Muscle layer of colon (tissue), 2 donors: ENCODE measurements around the gene SLC25A40.
"Not testable (repeated sequence)": the region's sequence is repeated elsewhere in the genome, so short reads cannot be mapped to it uniquely, and the experiment has no call there.

Experiments used
- H3K27ac ChIP-seq: one replicate; pipeline ENCODE4 v1.7.0; 2013; ENCODE audit warnings: low read depth, mild to moderate bottlenecking, low read length, moderate library complexity
- H3K27me3 ChIP-seq, 2 donors: one replicate each; pipeline ENCODE4 v1.7.0; 2013; ENCODE audit warnings: low read length in 2 of 2, mild to moderate bottlenecking in 2 of 2; ENCODE audit not compliant: insufficient read depth in 2 of 2, control insufficient read depth in 1 of 2
- H3K36me3 ChIP-seq: one replicate; pipeline ENCODE4 v1.7.0; 2013; ENCODE audit warnings: mild to moderate bottlenecking, low read length; ENCODE audit not compliant: insufficient read depth
- H3K4me1 ChIP-seq: one replicate; pipeline ENCODE4 v1.7.0; 2013; ENCODE audit warnings: mild to moderate bottlenecking, low read length; ENCODE audit not compliant: insufficient read depth
- H3K4me3 ChIP-seq, 2 donors: one replicate each; pipeline ENCODE4 v1.7.0; 2013; ENCODE audit warnings: low read length in 2 of 2, low read depth in 1 of 2, mild to moderate bottlenecking in 1 of 2, moderate library complexity in 1 of 2
- H3K9ac ChIP-seq: one replicate; pipeline ENCODE4 v1.7.0; 2013; ENCODE audit warnings: low read length
- H3K9me3 ChIP-seq: one replicate; pipeline ENCODE4 v1.7.0; 2013; ENCODE audit warnings: mild to moderate bottlenecking, low read length
- donor health status: abdominal sarcoma.
- donor health status: Adenocarcinoma of cecum.

The SLC25A40 gene, protein sequence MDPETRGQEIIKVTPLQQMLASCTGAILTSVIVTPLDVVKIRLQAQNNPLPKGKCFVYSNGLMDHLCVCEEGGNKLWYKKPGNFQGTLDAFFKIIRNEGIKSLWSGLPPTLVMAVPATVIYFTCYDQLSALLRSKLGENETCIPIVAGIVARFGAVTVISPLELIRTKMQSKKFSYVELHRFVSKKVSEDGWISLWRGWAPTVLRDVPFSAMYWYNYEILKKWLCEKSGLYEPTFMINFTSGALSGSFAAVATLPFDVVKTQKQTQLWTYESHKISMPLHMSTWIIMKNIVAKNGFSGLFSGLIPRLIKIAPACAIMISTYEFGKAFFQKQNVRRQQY

DNA sequence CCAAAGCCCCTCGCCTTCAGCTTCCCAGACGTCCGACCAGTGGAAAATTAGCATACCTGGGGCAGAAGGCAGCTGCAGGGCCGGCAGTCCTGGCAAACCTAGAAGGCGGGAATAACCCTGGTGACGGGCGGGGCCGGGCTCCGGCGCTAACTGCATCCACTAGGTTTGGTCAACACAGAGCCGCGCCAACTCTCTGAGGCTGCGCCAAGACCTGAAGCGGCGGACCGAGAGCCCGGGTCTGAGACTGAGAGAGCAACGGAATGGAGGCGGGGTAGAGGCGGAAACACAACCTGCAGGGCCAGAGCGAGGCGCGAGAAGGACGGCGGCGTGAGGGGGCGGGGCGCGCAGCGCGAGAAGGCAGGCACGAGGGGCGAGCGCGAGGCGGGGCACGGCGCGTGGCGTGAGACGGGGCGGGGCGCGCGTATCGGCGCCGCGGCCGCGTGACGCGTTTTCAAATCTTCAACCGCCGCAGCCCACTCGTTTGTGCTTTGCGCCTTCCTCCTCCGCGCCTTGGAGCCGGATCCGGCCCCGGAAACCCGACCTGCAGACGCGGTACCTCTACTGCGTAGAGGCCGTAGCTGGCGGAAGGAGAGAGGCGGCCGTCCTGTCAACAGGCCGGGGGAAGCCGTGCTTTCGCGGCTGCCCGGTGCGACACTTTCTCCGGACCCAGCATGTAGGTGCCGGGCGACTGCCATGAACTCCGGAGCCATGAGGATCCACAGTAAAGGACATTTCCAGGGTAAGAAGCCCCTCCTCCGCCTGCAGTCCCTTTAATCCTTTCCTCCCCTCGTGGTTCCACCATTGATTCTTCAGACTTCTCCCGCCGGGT lies at the start of gene SLC25A40, which contains the start of gene DBF4:
TSS of gene SLC25A40 (minus strand) at position 321 of the 829 bp plus-strand sequence. CDS start 17,633 bp downstream, outside the sequence.
TSS of gene DBF4 (plus strand) at position 454 of the 829 bp plus-strand sequence. CDS start at position 694, 240 bp downstream.
- peak within 1 kb of the TSS; percentile 84 to 90 for H3K4me3 ChIP-seq
- no peaks in the 10 kb centered on the region for H3K9me3 ChIP-seq
- peak within 1 kb of the TSS; percentile 63 for H3K9ac ChIP-seq
- H3K36me3 ChIP-seq: no peaks in the 10 kb centered on the region
- peak within 1 kb of the TSS; percentile 83 for H3K27ac ChIP-seq
- H3K27me3 ChIP-seq: no peaks in the 10 kb centered on the region
- H3K4me1 ChIP-seq: peaks cover 14% of the 10 kb centered on the region

DNA sequence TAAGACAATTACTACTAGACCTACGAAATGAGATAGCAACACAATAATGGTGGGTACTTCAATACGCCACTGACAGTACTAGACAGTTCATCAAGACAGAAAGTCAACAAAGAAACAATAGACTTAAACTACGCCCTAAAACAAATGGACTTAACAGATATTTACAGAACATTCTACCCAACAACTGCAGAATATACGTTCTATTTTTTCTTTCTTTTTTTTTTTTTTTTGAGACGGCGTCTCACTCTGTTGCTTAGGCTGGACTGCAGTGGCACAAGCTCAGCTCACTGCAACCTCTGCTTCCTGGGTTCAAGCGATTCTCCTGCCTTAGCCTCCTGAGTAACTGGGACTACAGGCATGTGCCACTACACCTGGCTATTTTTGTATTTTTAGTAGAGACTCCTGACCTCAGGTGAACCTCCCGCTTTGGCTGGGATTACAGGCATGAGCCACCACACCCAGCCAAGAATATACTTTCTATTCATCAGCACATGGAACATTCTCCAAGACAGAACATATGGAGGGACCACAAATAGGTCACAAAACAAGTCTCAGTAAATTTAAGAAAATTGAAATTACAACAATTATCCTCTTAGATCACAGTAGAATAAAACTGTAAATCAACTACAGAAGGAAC lies 46.7 kb upstream of the SLC25A40 start:
- H3K27ac ChIP-seq, H3K9ac ChIP-seq, H3K27me3 ChIP-seq, H3K4me3 ChIP-seq, H3K36me3 ChIP-seq, H3K4me1 ChIP-seq, H3K9me3 ChIP-seq: not testable (repeated sequence)

DNA sequence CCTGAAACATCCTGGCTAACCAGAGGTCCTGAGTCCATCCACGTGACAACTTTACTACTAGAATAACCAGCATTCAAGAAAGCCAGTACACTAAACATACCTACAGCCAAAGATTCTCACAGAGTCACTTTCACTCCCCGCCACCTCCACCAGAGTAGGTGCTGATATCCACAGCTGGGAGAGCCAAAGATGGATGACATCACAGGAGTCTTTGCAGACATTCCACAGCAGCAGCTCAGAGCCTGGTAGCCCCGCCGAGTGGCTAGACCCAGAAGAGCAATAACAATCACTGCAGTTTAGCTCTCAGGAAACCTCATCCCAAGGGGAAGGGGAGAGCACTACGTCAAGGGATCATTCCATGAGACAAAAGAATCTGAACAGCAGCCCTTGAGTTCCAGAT lies 44.4 kb upstream of the SLC25A40 start:
- no peaks in the 10 kb centered on the region for H3K27me3 ChIP-seq
- H3K4me1 ChIP-seq: no peaks in the 10 kb centered on the region
- no peaks in the 10 kb centered on the region for H3K9me3 ChIP-seq
- H3K4me3 ChIP-seq: no peak overlapping the region
- H3K36me3 ChIP-seq: no peaks in the 10 kb centered on the region
- H3K9ac ChIP-seq: no peak overlapping the region
- H3K27ac ChIP-seq: no peak overlapping the region

DNA sequence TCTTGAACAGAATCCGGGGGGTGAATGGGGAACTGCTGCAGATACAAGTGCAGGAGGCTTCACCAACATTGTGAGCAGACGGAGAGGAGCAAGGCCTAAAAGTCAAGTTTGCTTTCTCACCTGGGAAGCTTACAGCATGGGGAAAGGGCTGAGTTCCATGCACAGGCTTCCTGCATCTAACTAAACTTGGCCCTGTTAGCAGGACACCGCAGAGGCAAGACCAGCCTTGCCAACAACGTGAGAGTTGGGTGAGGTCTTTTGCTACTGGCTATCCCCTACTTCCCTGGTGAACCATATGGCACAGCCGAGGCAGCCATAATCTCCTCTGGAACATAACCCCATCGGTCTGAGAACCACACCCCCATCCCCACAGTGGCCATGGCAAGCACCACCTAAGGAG lies 43.7 kb upstream of the SLC25A40 start:
- Histone ChIP-seq H3K9ac (no peak overlapping the region), H3K9me3 (no peaks in the 10 kb centered on the region), H3K36me3 (no peaks in the 10 kb centered on the region), H3K27ac (no peak overlapping the region), H3K27me3 (no peaks in the 10 kb centered on the region), H3K4me3 (no peak overlapping the region), H3K4me1 (no peaks in the 10 kb centered on the region)

DNA sequence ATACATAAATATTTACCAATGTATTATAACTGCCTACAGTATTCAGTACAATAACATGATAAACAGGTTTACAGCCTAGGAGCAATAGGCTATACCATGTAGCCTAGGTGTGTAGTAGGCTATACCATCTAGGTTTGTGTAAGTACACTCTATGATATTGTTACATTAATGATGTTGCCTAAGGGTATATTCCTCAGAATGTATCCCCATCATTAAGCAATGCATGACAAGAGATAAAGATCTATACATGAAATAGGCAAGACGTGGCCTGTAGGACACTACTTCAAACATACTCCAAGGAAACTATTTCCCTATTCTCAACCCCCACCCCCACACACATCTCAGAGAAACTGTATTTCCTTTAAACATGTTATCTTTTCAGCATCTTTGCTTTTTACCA lies 42.6 kb upstream of the SLC25A40 start:
- Histone ChIP-seq H3K27me3 (no peaks in the 10 kb centered on the region), H3K36me3 (no peaks in the 10 kb centered on the region), H3K9ac (no peak overlapping the region), H3K27ac (no peak overlapping the region), H3K4me1 (no peaks in the 10 kb centered on the region), H3K9me3 (no peaks in the 10 kb centered on the region), H3K4me3 (no peak overlapping the region)

DNA sequence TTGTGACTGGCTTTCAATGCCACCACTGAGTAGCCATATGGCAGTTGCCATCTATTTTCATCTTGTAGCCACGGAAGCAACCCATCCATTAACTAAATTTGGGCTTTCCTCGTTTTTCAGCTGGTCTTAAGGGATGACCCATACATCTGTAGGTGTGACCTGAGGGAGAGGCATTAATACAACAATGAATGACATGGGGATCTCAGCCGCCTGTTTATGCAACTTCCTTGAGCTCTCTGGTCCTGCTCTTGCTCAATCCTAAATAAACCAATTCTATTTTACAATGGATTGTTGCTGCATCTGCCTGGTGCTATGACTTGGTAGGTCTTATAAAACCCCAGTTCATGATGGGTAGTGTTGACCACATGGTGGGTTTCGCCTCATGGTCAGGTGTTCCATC lies 36.0 kb upstream of the SLC25A40 start:
- H3K4me1 ChIP-seq: no peaks in the 10 kb centered on the region
- no peaks in the 10 kb centered on the region for H3K27me3 ChIP-seq
- H3K9me3 ChIP-seq: no peaks in the 10 kb centered on the region
- H3K27ac ChIP-seq: no peak overlapping the region
- H3K36me3 ChIP-seq: no peaks in the 10 kb centered on the region
- no peak overlapping the region for H3K9ac ChIP-seq
- H3K4me3 ChIP-seq: no peak overlapping the region

GRCh38 chr7:87908814-87909213 lies 32.7 kb upstream of the SLC25A40 start:
- not testable (repeated sequence) for H3K4me3 ChIP-seq, H3K27ac ChIP-seq, H3K9ac ChIP-seq, H3K27me3 ChIP-seq, H3K9me3 ChIP-seq, H3K4me1 ChIP-seq, H3K36me3 ChIP-seq

GRCh38 chr7:87907136-87907906 lies 31.2 kb upstream of the SLC25A40 start:
- H3K4me1 ChIP-seq, H3K27ac ChIP-seq, H3K36me3 ChIP-seq, H3K27me3 ChIP-seq, H3K9ac ChIP-seq, H3K4me3 ChIP-seq, H3K9me3 ChIP-seq: not testable (repeated sequence)

- Histone ChIP-seq H3K9me3 (no peaks in the 10 kb centered on the region), H3K27ac (no peak overlapping the region), H3K36me3 (no peaks in the 10 kb centered on the region), H3K4me3 (no peak overlapping the region), H3K27me3 (no peaks in the 10 kb centered on the region), H3K9ac (no peak overlapping the region), H3K4me1 (no peaks in the 10 kb centered on the region)
These were observed 23.1 kb upstream of the SLC25A40 start for GRCh38 chr7:87899255-87899654.

DNA sequence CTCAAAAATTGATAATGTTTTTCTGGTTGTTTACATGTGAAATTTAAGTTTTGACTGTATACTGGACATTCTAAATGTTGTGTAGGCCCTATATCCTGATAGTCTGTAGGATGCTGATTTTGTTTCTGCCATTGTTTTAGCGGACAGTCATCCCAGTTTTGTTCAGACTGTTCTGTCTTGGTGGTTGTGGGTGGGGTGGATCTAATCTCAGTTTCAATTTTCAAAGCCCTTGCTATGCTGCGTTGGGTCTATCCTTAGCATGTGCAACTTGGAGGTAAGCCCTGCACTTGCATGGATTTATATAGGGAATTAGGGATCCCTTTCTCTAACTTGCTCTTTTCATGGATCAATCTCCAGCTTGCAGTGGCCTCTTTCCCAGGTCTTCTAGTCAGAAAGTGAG lies 19.2 kb upstream of the SLC25A40 start:
- Histone ChIP-seq H3K27ac (no peak overlapping the region), H3K9ac (no peak overlapping the region), H3K9me3 (no peaks in the 10 kb centered on the region), H3K4me1 (no peaks in the 10 kb centered on the region), H3K27me3 (no peaks in the 10 kb centered on the region), H3K36me3 (no peaks in the 10 kb centered on the region), H3K4me3 (no peak overlapping the region)

- no peak overlapping the region for H3K9ac ChIP-seq
- H3K27me3 ChIP-seq: no peaks in the 10 kb centered on the region
- H3K36me3 ChIP-seq: no peaks in the 10 kb centered on the region
- H3K4me1 ChIP-seq: no peaks in the 10 kb centered on the region
- H3K27ac ChIP-seq: no peak overlapping the region
- H3K9me3 ChIP-seq: no peaks in the 10 kb centered on the region
- H3K4me3 ChIP-seq: no peak overlapping the region
These were observed 10.7 kb upstream of the SLC25A40 start for GRCh38 chr7:87886875-87887274.
